ENCODE results near the gene SLIT3.

GRCh38 chr5:169289520-169289919 lies 11.4 kb downstream of the SLIT3 start:
- TF ChIP-seq SUZ12 (IDR thresholded peaks at IDR 0.05) (no peak), SP1 (IDR thresholded peaks at IDR 0.05) (no peak), ELF4 (IDR thresholded peaks at IDR 0.05) (no peak), FOXK2 (IDR thresholded peaks at IDR 0.05) (no peak), HDGF (IDR thresholded peaks at IDR 0.05; ENCODE audit: borderline replicate concordance) (no peak), LEF1 (IDR thresholded peaks at IDR 0.05; ENCODE audit: borderline replicate concordance) (no peak), PKNOX1 (IDR thresholded peaks at IDR 0.05) (no peak), NFRKB (IDR thresholded peaks at IDR 0.05) (no peak), TARDBP (IDR thresholded peaks at IDR 0.05) (no peak), BHLHE40 (IDR thresholded peaks at IDR 0.05; ENCODE audit: borderline replicate concordance) (no peak), ZNF384 (IDR thresholded peaks at IDR 0.05) (no peak), CTBP1 (IDR thresholded peaks at IDR 0.05; ENCODE audit: borderline replicate concordance) (no peak), FOXM1 (IDR thresholded peaks at IDR 0.05; ENCODE audit: borderline replicate concordance) (no peak), FOXA1 (IDR thresholded peaks at IDR 0.05) (no peak)
